NB4 (cell line): ENCODE data around the gene CFAP74.

Experiments used
- POLR2A ChIP-seq: IDR thresholded peaks from 2 replicates; pipeline ENCODE4 v1.6.1; 2011; ENCODE audit warnings: mild to moderate bottlenecking; ENCODE audit not compliant: insufficient read length; ENCODE audit errors: extremely low read depth
- TF ChIP-seq, protein P1 (sequence below): IDR thresholded peaks from one replicate; pipeline ENCODE4 v1.5.1; 2012; ENCODE audit warnings: low read depth, low read length
- TF ChIP-seq, protein P2 (sequence below): IDR thresholded peaks from 2 replicates; pipeline ENCODE4 v1.6.1; 2011; ENCODE audit warnings: low read depth, low read length

- TF ChIP-seq, protein P1, sequence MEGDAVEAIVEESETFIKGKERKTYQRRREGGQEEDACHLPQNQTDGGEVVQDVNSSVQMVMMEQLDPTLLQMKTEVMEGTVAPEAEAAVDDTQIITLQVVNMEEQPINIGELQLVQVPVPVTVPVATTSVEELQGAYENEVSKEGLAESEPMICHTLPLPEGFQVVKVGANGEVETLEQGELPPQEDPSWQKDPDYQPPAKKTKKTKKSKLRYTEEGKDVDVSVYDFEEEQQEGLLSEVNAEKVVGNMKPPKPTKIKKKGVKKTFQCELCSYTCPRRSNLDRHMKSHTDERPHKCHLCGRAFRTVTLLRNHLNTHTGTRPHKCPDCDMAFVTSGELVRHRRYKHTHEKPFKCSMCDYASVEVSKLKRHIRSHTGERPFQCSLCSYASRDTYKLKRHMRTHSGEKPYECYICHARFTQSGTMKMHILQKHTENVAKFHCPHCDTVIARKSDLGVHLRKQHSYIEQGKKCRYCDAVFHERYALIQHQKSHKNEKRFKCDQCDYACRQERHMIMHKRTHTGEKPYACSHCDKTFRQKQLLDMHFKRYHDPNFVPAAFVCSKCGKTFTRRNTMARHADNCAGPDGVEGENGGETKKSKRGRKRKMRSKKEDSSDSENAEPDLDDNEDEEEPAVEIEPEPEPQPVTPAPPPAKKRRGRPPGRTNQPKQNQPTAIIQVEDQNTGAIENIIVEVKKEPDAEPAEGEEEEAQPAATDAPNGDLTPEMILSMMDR, result no peak
- TF ChIP-seq POLR2A, result no peak
- TF ChIP-seq, protein P2, sequence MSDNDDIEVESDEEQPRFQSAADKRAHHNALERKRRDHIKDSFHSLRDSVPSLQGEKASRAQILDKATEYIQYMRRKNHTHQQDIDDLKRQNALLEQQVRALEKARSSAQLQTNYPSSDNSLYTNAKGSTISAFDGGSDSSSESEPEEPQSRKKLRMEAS, result no peak
Observed at GRCh38 chr1:1898246-1898933, 105.2 kb downstream of the CFAP74 start.
